HG03175 (cell line): ENCODE measurements around the gene DAB1.
"Not testable (repeated sequence)": the region's sequence is repeated elsewhere in the genome, so short reads cannot be mapped to it uniquely, and the experiment has no call there.

Source experiments
- ATAC-seq: cut with Tn5 transposase; IDR thresholded peaks from one replicate; pipeline ENCODE4 v1.9.1; 2021; ENCODE audit warnings: mild to moderate bottlenecking, moderate library complexity; ENCODE audit not compliant: unreplicated experiment

The DAB1 gene

GRCh38 chr1:57234459-57234858, 189.4 kb downstream of the DAB1 start:
- ATAC-seq, result no peak

GRCh38 chr1:57232500-57232899, 191.4 kb downstream of the DAB1 start:
- no peak for ATAC-seq

- no peak for ATAC-seq
These were observed 193.9 kb downstream of the DAB1 start for GRCh38 chr1:57229998-57230397.

GRCh38 chr1:57229076-57229475, 194.8 kb downstream of the DAB1 start:
- ATAC-seq, result no peak

GRCh38 chr1:57222801-57223200, 201.1 kb downstream of the DAB1 start:
- no peak for ATAC-seq

GRCh38 chr1:57222307-57222706, 201.6 kb downstream of the DAB1 start:
- ATAC-seq, result no peak

- ATAC-seq, result not testable (repeated sequence)
These were observed 203.0 kb downstream of the DAB1 start for GRCh38 chr1:57220905-57221304.

GRCh38 chr1:57218487-57219079, 205.3 kb downstream of the DAB1 start:
- ATAC-seq, result no peak

GRCh38 chr1:57217905-57218304, 206.0 kb downstream of the DAB1 start:
- no peak for ATAC-seq

GRCh38 chr1:57214951-57215575, 208.8 kb downstream of the DAB1 start:
- ATAC-seq, result no peak

GRCh38 chr1:57210881-57211280, 213.0 kb downstream of the DAB1 start:
- ATAC-seq, result no peak

- ATAC-seq, result no peak
These were observed 214.4 kb downstream of the DAB1 start for GRCh38 chr1:57209495-57209894.

- no peak for ATAC-seq
These were observed 215.0 kb downstream of the DAB1 start for GRCh38 chr1:57208741-57209302.

- no peak for ATAC-seq
These were observed 217.8 kb downstream of the DAB1 start for GRCh38 chr1:57206038-57206437.

- ATAC-seq, result no peak
These were observed 218.7 kb downstream of the DAB1 start for GRCh38 chr1:57204942-57205787.

GRCh38 chr1:57204091-57204490, 219.8 kb downstream of the DAB1 start:
- ATAC-seq, result no peak

- no peak for ATAC-seq
These were observed 221.6 kb downstream of the DAB1 start for GRCh38 chr1:57202241-57202640.

GRCh38 chr1:57198912-57199311, 224.9 kb downstream of the DAB1 start:
- ATAC-seq, result no peak

- no peak for ATAC-seq
These were observed 228.4 kb downstream of the DAB1 start for GRCh38 chr1:57195436-57195941.

GRCh38 chr1:57192222-57192621, 231.6 kb downstream of the DAB1 start:
- ATAC-seq, result no peak

GRCh38 chr1:57190898-57191297, 233.0 kb downstream of the DAB1 start:
- ATAC-seq, result no peak
